Measurements from ENCODE around the gene PLA2G3. TPM values are rescaled to one million over a fixed set of nuclear protein-coding genes. Genes with fewer than 3 reads are reported as not detected.

The PLA2G3 gene
- total RNA-seq, 2 experiments from 2014 or later, result not detected

- ChIA-PET POLR2A (no interaction called here), CTCF (no interaction called here)
These were observed 10.3 kb upstream of the PLA2G3 start for GRCh38 chr22:31150615-31151014.

GRCh38 chr22:31148953-31149627, 8.8 kb upstream of the PLA2G3 start:
- CTCF ChIA-PET, result interaction anchor here (0.7 to 1.4 kb wide), 4 partner anchors 10 to 203 kb away, joined by 3 to 4 read pairs (median 3); partner anchors contain the start of gene RNF185
- POLR2A ChIA-PET, result no interaction called here

- CTCF ChIA-PET, result interaction anchor here (0.7 to 1.4 kb wide), 3 partner anchors 14 to 203 kb away, joined by 3 read pairs; no protein-coding TSS in a partner anchor
- POLR2A ChIA-PET, result no interaction called here
These were observed 8.2 kb upstream of the PLA2G3 start for GRCh38 chr22:31148488-31148887.

- CTCF ChIA-PET, result interaction anchor here (0.6 to 1.1 kb wide), 2 partner anchors 9 to 15 kb away, joined by 3 read pairs; no protein-coding TSS in a partner anchor
- POLR2A ChIA-PET, result no interaction called here
These were observed 3.9 kb upstream of the PLA2G3 start for GRCh38 chr22:31144223-31144622.

- ChIA-PET POLR2A (interaction anchor here (0.6 kb wide), 1 partner anchor 23 kb away, joined by 3 read pairs; no protein-coding TSS in a partner anchor), CTCF (interaction anchor here (0.6 to 1.1 kb wide), 2 partner anchors 9 to 16 kb away, joined by 3 read pairs; no protein-coding TSS in a partner anchor)
These were observed 3.2 kb upstream of the PLA2G3 start for GRCh38 chr22:31143537-31143936.

GRCh38 chr22:31143038-31143437, 2.7 kb upstream of the PLA2G3 start:
- ChIA-PET CTCF (no interaction called here), POLR2A (interaction anchor here (0.6 kb wide), 1 partner anchor 23 kb away, joined by 3 read pairs; no protein-coding TSS in a partner anchor)

GRCh38 chr22:31142285-31142684, 2.0 kb upstream of the PLA2G3 start:
- ChIA-PET POLR2A (no interaction called here), CTCF (no interaction called here)

- ChIA-PET POLR2A (no interaction called here), CTCF (no interaction called here)
These were observed 1.2 kb upstream of the PLA2G3 start for GRCh38 chr22:31141551-31141950.

GRCh38 chr22:31140746-31141145, 438 bp upstream of the PLA2G3 start:
- CTCF ChIA-PET, result interaction anchor here (0.8 to 1.0 kb wide), 2 partner anchors 13 to 16 kb away, joined by 3 read pairs; no protein-coding TSS in a partner anchor
- POLR2A ChIA-PET, result no interaction called here

GRCh38 chr22:31139066-31139465, 1.2 kb downstream of the PLA2G3 start:
- ChIA-PET CTCF (no interaction called here), POLR2A (no interaction called here)

GRCh38 chr22:31138126-31138525, 2.2 kb downstream of the PLA2G3 start:
- ChIA-PET CTCF (no interaction called here), POLR2A (no interaction called here)

- ChIA-PET CTCF (no interaction called here), POLR2A (no interaction called here)
These were observed 2.6 kb downstream of the PLA2G3 start for GRCh38 chr22:31137721-31138120.

- ChIA-PET POLR2A (no interaction called here), CTCF (interaction anchor here (1.3 kb wide), 1 partner anchor 29 kb away, joined by 3 read pairs; the partner anchor contains the start of gene SELENOM)
These were observed 3.6 kb downstream of the PLA2G3 start for GRCh38 chr22:31136711-31137110.

GRCh38 chr22:31136155-31136554, 4.2 kb downstream of the PLA2G3 start:
- CTCF ChIA-PET, result interaction anchor here (1.3 kb wide), 1 partner anchor 29 kb away, joined by 3 read pairs; the partner anchor contains the start of gene SELENOM

GRCh38 chr22:31135706-31136105, 4.6 kb downstream of the PLA2G3 start:
- ChIA-PET POLR2A (no interaction called here), CTCF (interaction anchor here (1.3 kb wide), 1 partner anchor 28 kb away, joined by 3 read pairs; the partner anchor contains the start of gene SELENOM)

More at GRCh38 chr22:31136155-31136554, 4.2 kb downstream of the PLA2G3 start:
- POLR2A ChIA-PET, result no interaction called here

GRCh38 chr22:31134688-31135087, 5.6 kb downstream of the PLA2G3 start:
- CTCF ChIA-PET, result no interaction called here
- POLR2A ChIA-PET, result no interaction called here

- ChIA-PET CTCF (no interaction called here), POLR2A (no interaction called here)
These were observed 6.4 kb downstream of the PLA2G3 start for GRCh38 chr22:31133911-31134310.

GRCh38 chr22:31130873-31131272, 9.4 kb downstream of the PLA2G3 start:
- ChIA-PET POLR2A (no interaction called here), CTCF (no interaction called here)

- ChIA-PET POLR2A (no interaction called here), CTCF (no interaction called here)
These were observed 12.2 kb downstream of the PLA2G3 start for GRCh38 chr22:31128156-31128555.

- POLR2A ChIA-PET, result no interaction called here
- CTCF ChIA-PET, result no interaction called here
These were observed 13.0 kb downstream of the PLA2G3 start for GRCh38 chr22:31127181-31127772.

- ChIA-PET CTCF (no interaction called here), POLR2A (no interaction called here)
These were observed 13.5 kb downstream of the PLA2G3 start for GRCh38 chr22:31126869-31127175.

All from activated CD8-positive, alpha-beta memory T cell treated with anti-CD3 and anti-CD28 coated beads for 36 hours (primary cell).